ENCODE measurements around the gene CYB5A. TPM values are rescaled to one million over a fixed set of nuclear protein-coding genes. Genes with fewer than 3 reads are reported as not detected.
A peak's percentile ranks its signal among the peaks of the same experiment; 100 is the strongest.

CYB5A gene
- total and polyA plus RNA-seq, 8 donors = 238 to 508 (median 259) TPM

DNA sequence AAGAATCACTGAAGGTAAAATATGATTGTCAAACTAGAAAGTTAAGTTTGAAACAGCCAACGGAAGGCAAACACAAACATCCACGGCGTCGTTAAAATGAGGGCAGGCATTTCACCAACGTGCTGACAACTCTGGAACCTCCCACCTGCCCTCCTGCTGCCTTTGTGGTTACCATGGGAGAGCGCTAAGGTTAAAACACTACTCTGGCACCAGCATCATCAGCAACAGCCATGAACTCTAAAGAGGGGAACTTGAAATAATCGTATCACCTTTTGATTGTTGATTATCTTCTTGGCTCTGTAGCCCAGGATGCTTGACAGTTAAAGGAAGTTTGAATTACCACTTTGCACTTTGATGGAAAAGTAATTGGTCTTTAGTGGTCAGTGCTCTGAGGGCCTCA lies 34.7 kb downstream of the CYB5A start:
- H3K36me3 ChIP-seq = peaks cover 0 to 34% of the 10 kb centered on the region in 2 donors
- TF ChIP-seq, protein P1, sequence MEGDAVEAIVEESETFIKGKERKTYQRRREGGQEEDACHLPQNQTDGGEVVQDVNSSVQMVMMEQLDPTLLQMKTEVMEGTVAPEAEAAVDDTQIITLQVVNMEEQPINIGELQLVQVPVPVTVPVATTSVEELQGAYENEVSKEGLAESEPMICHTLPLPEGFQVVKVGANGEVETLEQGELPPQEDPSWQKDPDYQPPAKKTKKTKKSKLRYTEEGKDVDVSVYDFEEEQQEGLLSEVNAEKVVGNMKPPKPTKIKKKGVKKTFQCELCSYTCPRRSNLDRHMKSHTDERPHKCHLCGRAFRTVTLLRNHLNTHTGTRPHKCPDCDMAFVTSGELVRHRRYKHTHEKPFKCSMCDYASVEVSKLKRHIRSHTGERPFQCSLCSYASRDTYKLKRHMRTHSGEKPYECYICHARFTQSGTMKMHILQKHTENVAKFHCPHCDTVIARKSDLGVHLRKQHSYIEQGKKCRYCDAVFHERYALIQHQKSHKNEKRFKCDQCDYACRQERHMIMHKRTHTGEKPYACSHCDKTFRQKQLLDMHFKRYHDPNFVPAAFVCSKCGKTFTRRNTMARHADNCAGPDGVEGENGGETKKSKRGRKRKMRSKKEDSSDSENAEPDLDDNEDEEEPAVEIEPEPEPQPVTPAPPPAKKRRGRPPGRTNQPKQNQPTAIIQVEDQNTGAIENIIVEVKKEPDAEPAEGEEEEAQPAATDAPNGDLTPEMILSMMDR (IDR thresholded peaks at IDR 0.05) = no peak
- no peak overlapping the region for H3K4me3 ChIP-seq
- intact Hi-C loops (cut with DNase I) = no loop called here
- peak overlapping the region in 1 of 2 donors; percentile 21 for H3K27ac ChIP-seq
- H3K9me3 ChIP-seq = no peaks in the 10 kb centered on the region
- peaks cover 10 to 40% of the 10 kb centered on the region in 2 donors for H3K4me1 ChIP-seq
- DNase-seq (no peak), ATAC-seq (no peak)
- no peaks in the 10 kb centered on the region for H3K27me3 ChIP-seq

DNA sequence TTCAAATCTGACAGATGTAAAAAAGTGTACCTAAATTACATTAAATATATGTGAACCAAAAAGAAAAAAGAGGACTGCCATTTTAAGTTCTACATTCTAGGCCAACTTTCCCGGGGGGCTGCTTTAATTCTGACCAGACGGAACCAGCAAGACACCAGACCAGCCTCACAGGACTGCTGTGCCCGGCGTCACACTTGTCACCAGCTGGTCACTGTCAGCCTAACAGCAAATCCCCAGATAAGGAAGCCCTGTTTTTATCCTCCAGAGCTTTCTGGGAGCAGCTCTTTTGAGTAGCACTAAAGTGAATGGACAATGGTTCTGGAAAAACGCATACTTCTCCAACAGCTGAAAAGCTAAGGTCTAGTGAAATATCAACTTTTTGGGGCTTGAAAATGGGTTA lies 35.6 kb downstream of the CYB5A start:
- TF ChIP-seq, protein P1 (IDR thresholded peaks at IDR 0.05) = no peak
- ATAC-seq (no peak), DNase-seq (peak in 1 of 4 donors; percentile 33)
- Histone ChIP-seq H3K4me1 (peaks cover 18 to 42% of the 10 kb centered on the region in 2 donors), H3K36me3 (peaks cover 0 to 25% of the 10 kb centered on the region in 2 donors), H3K27me3 (no peaks in the 10 kb centered on the region), H3K4me3 (no peak overlapping the region), H3K27ac (peak overlapping the region in 1 of 2 donors; percentile 21), H3K9me3 (no peaks in the 10 kb centered on the region)
- intact Hi-C loops (cut with DNase I) = no loop called here

GRCh38 chr18:74255131-74255616 lies 36.6 kb downstream of the CYB5A start:
- peak overlapping the region in 1 of 2 donors; percentile 21 for H3K27ac ChIP-seq
- intact Hi-C loops (cut with DNase I) = no loop called here
- peaks cover 19 to 46% of the 10 kb centered on the region in 2 donors for H3K4me1 ChIP-seq
- H3K4me3 ChIP-seq = no peak overlapping the region
- H3K36me3 ChIP-seq = peaks cover 0 to 22% of the 10 kb centered on the region in 2 donors
- TF ChIP-seq, protein P1 (IDR thresholded peaks at IDR 0.05) = no peak
- H3K27me3 ChIP-seq = no peaks in the 10 kb centered on the region
- ATAC-seq (peak; percentile 8), DNase-seq (peak in 1 of 4 donors; percentile 30)
- H3K9me3 ChIP-seq = no peaks in the 10 kb centered on the region

DNA sequence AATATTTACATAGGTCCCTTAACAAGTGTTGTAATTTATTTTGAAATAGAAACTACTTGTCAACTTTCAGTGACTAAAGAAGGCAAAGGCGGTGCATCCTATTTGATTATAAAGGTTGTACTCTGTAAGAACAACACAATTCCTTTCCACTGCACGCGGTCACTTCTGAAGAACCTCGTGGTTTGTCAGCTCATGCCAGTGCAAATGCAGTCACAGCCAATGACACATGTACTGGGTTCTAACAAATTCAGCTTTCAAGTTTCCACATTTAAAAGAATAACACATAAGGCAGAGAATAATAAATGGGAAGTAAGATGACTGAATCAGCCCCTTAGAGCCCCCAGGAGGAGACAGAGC lies 39.7 kb downstream of the CYB5A start:
- no peak for DNase-seq
- Histone ChIP-seq H3K9me3 (no peaks in the 10 kb centered on the region), H3K36me3 (peaks cover 0 to 11% of the 10 kb centered on the region in 2 donors), H3K4me1 (peaks cover 27 to 66% of the 10 kb centered on the region in 2 donors), H3K27ac (peak overlapping the region in 1 of 2 donors; percentile 66), H3K4me3 (no peak overlapping the region), H3K27me3 (no peaks in the 10 kb centered on the region)
- peak; percentile 8 for ATAC-seq
- intact Hi-C loops (cut with DNase I) = no loop called here
- TF ChIP-seq, protein P1 (IDR thresholded peaks at IDR 0.05) = no peak

GRCh38 chr18:74251297-74252038 lies 40.3 kb downstream of the CYB5A start:
- H3K4me1 ChIP-seq = peaks cover 24 to 62% of the 10 kb centered on the region in 2 donors
- peaks cover 0 to 11% of the 10 kb centered on the region in 2 donors for H3K36me3 ChIP-seq
- no peaks in the 10 kb centered on the region for H3K27me3 ChIP-seq
- H3K9me3 ChIP-seq = no peaks in the 10 kb centered on the region
- intact Hi-C loops (cut with DNase I) = no loop called here
- DNase-seq (peak in 1 of 4 donors; percentile 43), ATAC-seq (peak; percentile 11)
- no peak overlapping the region for H3K4me3 ChIP-seq
- TF ChIP-seq, protein P1 (IDR thresholded peaks at IDR 0.05) = no peak
- H3K27ac ChIP-seq = peak overlapping the region; percentile 39 to 66

Data from left lung (tissue), 10 donors.